GM12874 (cell line): ENCODE data around the gene BTAF1.

Experiments used
- CTCF ChIP-seq: IDR thresholded peaks from 2 replicates; pipeline ENCODE4 v1.5.1; 2011; ENCODE audit warnings: low read depth, mild to moderate bottlenecking, control low read depth, low read length, moderate library complexity; ENCODE audit not compliant: insufficient read depth

BTAF1 gene

GRCh38 chr10:92066386-92066785, 142.8 kb downstream of the BTAF1 start:
- no peak for TF ChIP-seq CTCF

- TF ChIP-seq CTCF = no peak
Observed at GRCh38 chr10:92068900-92069299, 145.3 kb downstream of the BTAF1 start.

GRCh38 chr10:92074126-92074887, 150.7 kb downstream of the BTAF1 start:
- no peak for TF ChIP-seq CTCF

DNA sequence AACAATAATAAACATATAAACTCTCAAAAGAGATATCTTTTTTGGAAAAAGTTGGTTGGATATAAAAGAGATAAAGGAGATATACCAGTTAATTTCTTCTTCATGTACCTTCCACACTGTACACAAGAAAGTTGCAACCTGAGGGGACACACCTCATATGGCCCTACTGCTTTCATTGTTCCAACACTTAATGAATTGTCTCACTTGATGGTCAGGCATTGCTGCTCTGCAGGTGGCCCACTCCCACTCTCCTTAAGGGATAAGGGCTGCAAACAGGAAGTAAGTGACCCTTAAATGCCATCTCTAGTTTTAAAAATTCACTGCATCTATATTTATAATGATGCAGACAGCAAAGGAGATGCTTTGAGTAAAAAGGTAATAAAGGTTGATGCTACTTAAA, 152.3 kb downstream of the BTAF1 start:
- TF ChIP-seq CTCF = no peak

DNA sequence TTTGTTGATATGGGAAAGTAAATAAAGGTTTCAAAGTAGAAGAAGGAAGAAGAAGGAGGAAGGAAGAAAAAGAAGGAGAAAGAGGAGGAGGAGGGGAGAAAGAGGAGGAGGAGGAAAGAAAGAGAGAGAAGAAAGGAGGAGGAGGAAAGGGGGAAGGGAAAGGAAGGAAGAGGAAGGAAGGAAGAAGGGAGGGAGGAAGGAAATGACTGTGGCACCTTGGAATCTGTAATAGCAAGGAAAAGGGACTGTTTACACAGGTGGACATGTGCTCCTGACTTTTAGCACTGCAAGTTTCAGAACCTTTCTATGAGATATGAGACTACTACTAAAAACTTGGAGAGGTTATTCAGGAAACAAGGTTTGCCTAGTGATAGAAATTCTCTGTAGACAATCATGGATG, 153.2 kb downstream of the BTAF1 start:
- TF ChIP-seq CTCF = no peak

DNA sequence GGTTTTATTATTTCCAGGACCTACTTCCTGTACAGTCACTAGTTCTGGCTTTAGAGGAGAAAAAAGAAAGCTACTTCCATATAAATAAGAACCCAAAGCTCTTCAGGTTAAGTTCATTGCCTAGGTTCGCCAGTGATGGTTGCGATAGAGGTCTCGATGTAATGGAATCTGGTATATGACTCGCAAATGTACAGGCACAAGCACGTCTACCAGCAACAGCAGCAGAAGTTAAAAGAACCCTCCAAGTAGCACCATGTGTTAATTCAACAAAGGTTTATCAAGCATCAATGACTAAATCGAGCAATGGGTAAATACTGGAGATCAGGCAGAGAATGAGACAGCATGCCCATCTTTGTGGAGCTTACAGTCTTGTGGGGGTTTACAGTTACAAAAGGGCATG, 155.4 kb downstream of the BTAF1 start:
- TF ChIP-seq CTCF = no peak
